ENCODE data around the gene UBE2K.
"Not testable (repeated sequence)": the region's sequence is repeated elsewhere in the genome, so short reads cannot be mapped to it uniquely, and the experiment has no call there.

The UBE2K gene, protein sequence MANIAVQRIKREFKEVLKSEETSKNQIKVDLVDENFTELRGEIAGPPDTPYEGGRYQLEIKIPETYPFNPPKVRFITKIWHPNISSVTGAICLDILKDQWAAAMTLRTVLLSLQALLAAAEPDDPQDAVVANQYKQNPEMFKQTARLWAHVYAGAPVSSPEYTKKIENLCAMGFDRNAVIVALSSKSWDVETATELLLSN

GRCh38 chr4:39697740-39698423, at the start of gene UBE2K:
TSS of gene UBE2K (plus strand) at chr4:39698136. CDS start at chr4:39698328, 192 bp downstream.
- Histone ChIP-seq H3K27me3 (ENCODE audit: insufficient read depth, low read length) (no peaks in the 10 kb centered on the region), H3K27ac (ENCODE audit: low read depth, low read length) (peak within 1 kb of the TSS; percentile 87), H3K4me3 (ENCODE audit: low read depth, low read length) (peak within 1 kb of the TSS; percentile 88), H2AFZ (ENCODE audit: low read length, unreplicated experiment) (peak within 1 kb of the TSS; percentile 99), H3K36me3 (ENCODE audit: insufficient read depth, low read length) (no peaks in the 10 kb centered on the region), H3K79me2 (ENCODE audit: control insufficient read depth, insufficient read depth, low read length, unreplicated experiment) (peaks cover 48% of the 10 kb centered on the region), H3K4me1 (ENCODE audit: control insufficient read depth, insufficient read depth, low read length, unreplicated experiment) (peaks cover 13% of the 10 kb centered on the region)

- Histone ChIP-seq H2AFZ (ENCODE audit: low read length, unreplicated experiment) (no peak overlapping the region), H3K27me3 (ENCODE audit: insufficient read depth, low read length) (no peaks in the 10 kb centered on the region), H3K36me3 (ENCODE audit: insufficient read depth, low read length) (no peaks in the 10 kb centered on the region), H3K79me2 (ENCODE audit: control insufficient read depth, insufficient read depth, low read length, unreplicated experiment) (no peaks in the 10 kb centered on the region), H3K4me3 (ENCODE audit: low read depth, low read length) (no peak overlapping the region), H3K4me1 (ENCODE audit: control insufficient read depth, insufficient read depth, low read length, unreplicated experiment) (no peaks in the 10 kb centered on the region), H3K27ac (ENCODE audit: low read depth, low read length) (no peak overlapping the region)
These were observed 49.7 kb upstream of the UBE2K start for GRCh38 chr4:39648213-39648612.

- H3K27me3 ChIP-seq (ENCODE audit: insufficient read depth, low read length), result no peaks in the 10 kb centered on the region
- no peaks in the 10 kb centered on the region for H3K36me3 ChIP-seq (ENCODE audit: insufficient read depth, low read length)
- H3K27ac ChIP-seq (ENCODE audit: low read depth, low read length), result no peak overlapping the region
- H3K4me3 ChIP-seq (ENCODE audit: low read depth, low read length), result no peak overlapping the region
- H3K4me1 ChIP-seq (ENCODE audit: control insufficient read depth, insufficient read depth, low read length, unreplicated experiment), result no peaks in the 10 kb centered on the region
- H2AFZ ChIP-seq (ENCODE audit: low read length, unreplicated experiment), result no peak overlapping the region
- no peaks in the 10 kb centered on the region for H3K79me2 ChIP-seq (ENCODE audit: control insufficient read depth, insufficient read depth, low read length, unreplicated experiment)
These were observed 48.9 kb upstream of the UBE2K start for GRCh38 chr4:39648827-39649558.

- H3K4me1 ChIP-seq (ENCODE audit: control insufficient read depth, insufficient read depth, low read length, unreplicated experiment), result no peaks in the 10 kb centered on the region
- H3K36me3 ChIP-seq (ENCODE audit: insufficient read depth, low read length), result no peaks in the 10 kb centered on the region
- H3K27ac ChIP-seq (ENCODE audit: low read depth, low read length), result no peak overlapping the region
- H3K4me3 ChIP-seq (ENCODE audit: low read depth, low read length), result no peak overlapping the region
- H3K79me2 ChIP-seq (ENCODE audit: control insufficient read depth, insufficient read depth, low read length, unreplicated experiment), result no peaks in the 10 kb centered on the region
- no peak overlapping the region for H2AFZ ChIP-seq (ENCODE audit: low read length, unreplicated experiment)
- H3K27me3 ChIP-seq (ENCODE audit: insufficient read depth, low read length), result no peaks in the 10 kb centered on the region
These were observed 48.2 kb upstream of the UBE2K start for GRCh38 chr4:39649639-39650265.

- not testable (repeated sequence) for H3K4me1 ChIP-seq (ENCODE audit: control insufficient read depth, insufficient read depth, low read length, unreplicated experiment); H3K36me3 ChIP-seq (ENCODE audit: insufficient read depth, low read length); H3K27ac ChIP-seq (ENCODE audit: low read depth, low read length); H3K4me3 ChIP-seq (ENCODE audit: low read depth, low read length); H2AFZ ChIP-seq (ENCODE audit: low read length, unreplicated experiment); H3K79me2 ChIP-seq (ENCODE audit: control insufficient read depth, insufficient read depth, low read length, unreplicated experiment); H3K27me3 ChIP-seq (ENCODE audit: insufficient read depth, low read length)
These were observed 46.4 kb upstream of the UBE2K start for GRCh38 chr4:39651586-39651985.

- Histone ChIP-seq H3K79me2 (ENCODE audit: control insufficient read depth, insufficient read depth, low read length, unreplicated experiment) (no peaks in the 10 kb centered on the region), H3K4me1 (ENCODE audit: control insufficient read depth, insufficient read depth, low read length, unreplicated experiment) (peaks cover 7% of the 10 kb centered on the region), H3K27ac (ENCODE audit: low read depth, low read length) (peak overlapping the region; percentile 79), H3K36me3 (ENCODE audit: insufficient read depth, low read length) (no peaks in the 10 kb centered on the region), H3K4me3 (ENCODE audit: low read depth, low read length) (no peak overlapping the region), H2AFZ (ENCODE audit: low read length, unreplicated experiment) (peak overlapping the region; percentile 19), H3K27me3 (ENCODE audit: insufficient read depth, low read length) (no peaks in the 10 kb centered on the region)
These were observed 42.7 kb upstream of the UBE2K start for GRCh38 chr4:39655211-39655610.

DNA sequence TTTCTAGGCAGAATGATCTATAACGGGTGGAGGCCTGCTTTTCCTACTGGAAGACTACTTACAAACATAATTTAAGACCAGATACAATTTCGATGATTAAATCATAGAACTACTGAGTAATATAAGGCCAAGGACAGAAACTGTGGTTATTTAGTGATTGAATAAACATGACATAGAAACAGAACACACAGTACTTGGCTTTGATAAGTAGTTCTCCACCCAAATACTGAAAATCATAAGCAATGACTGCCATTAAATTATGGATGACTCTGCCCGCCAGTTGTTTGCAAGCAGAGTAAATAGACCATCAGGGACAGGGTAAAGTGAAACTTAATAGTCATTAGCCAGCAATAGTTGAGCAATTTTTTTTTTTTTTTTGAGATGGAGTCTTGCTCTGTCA, 42.1 kb upstream of the UBE2K start:
- Histone ChIP-seq H3K79me2 (ENCODE audit: control insufficient read depth, insufficient read depth, low read length, unreplicated experiment) (no peaks in the 10 kb centered on the region), H2AFZ (ENCODE audit: low read length, unreplicated experiment) (peak overlapping the region; percentile 19), H3K27ac (ENCODE audit: low read depth, low read length) (peak overlapping the region; percentile 79), H3K36me3 (ENCODE audit: insufficient read depth, low read length) (no peaks in the 10 kb centered on the region), H3K4me1 (ENCODE audit: control insufficient read depth, insufficient read depth, low read length, unreplicated experiment) (peaks cover 7% of the 10 kb centered on the region), H3K4me3 (ENCODE audit: low read depth, low read length) (no peak overlapping the region), H3K27me3 (ENCODE audit: insufficient read depth, low read length) (no peaks in the 10 kb centered on the region)

GRCh38 chr4:39656638-39657037, 41.3 kb upstream of the UBE2K start:
- not testable (repeated sequence) for H3K36me3 ChIP-seq (ENCODE audit: insufficient read depth, low read length); H3K4me3 ChIP-seq (ENCODE audit: low read depth, low read length); H3K4me1 ChIP-seq (ENCODE audit: control insufficient read depth, insufficient read depth, low read length, unreplicated experiment); H2AFZ ChIP-seq (ENCODE audit: low read length, unreplicated experiment); H3K27ac ChIP-seq (ENCODE audit: low read depth, low read length); H3K27me3 ChIP-seq (ENCODE audit: insufficient read depth, low read length); H3K79me2 ChIP-seq (ENCODE audit: control insufficient read depth, insufficient read depth, low read length, unreplicated experiment)

- Histone ChIP-seq H3K4me1 (ENCODE audit: control insufficient read depth, insufficient read depth, low read length, unreplicated experiment) (peaks cover 7% of the 10 kb centered on the region), H3K27me3 (ENCODE audit: insufficient read depth, low read length) (no peaks in the 10 kb centered on the region), H2AFZ (ENCODE audit: low read length, unreplicated experiment) (no peak overlapping the region), H3K27ac (ENCODE audit: low read depth, low read length) (no peak overlapping the region), H3K36me3 (ENCODE audit: insufficient read depth, low read length) (no peaks in the 10 kb centered on the region), H3K4me3 (ENCODE audit: low read depth, low read length) (no peak overlapping the region), H3K79me2 (ENCODE audit: control insufficient read depth, insufficient read depth, low read length, unreplicated experiment) (no peaks in the 10 kb centered on the region)
These were observed 40.5 kb upstream of the UBE2K start for GRCh38 chr4:39657465-39657864.

DNA sequence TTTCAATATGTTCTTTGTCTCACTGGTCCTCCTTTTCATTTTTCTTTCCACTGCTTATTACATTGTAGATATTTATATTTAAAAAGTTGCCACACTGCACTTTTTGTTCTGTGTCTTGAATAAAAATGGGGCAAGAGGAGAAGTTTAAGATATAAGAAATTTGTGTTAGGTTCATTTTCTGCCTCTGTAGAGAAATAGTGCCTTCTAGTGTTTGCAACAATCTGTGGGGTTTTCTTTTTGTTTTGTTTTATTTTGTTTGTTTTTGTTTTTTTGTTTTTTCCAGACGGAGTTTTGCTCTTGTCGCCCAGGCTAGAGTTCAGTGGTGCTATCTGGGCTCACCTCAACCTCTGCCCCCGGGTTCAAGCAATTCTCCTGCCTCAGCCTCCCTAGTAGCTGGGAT, 39.2 kb upstream of the UBE2K start:
- no peaks in the 10 kb centered on the region for H3K36me3 ChIP-seq (ENCODE audit: insufficient read depth, low read length)
- no peaks in the 10 kb centered on the region for H3K27me3 ChIP-seq (ENCODE audit: insufficient read depth, low read length)

More for the DNA sequence above, 39.2 kb upstream of the UBE2K start:
- no peak overlapping the region for H3K27ac ChIP-seq (ENCODE audit: low read depth, low read length)
- H3K79me2 ChIP-seq (ENCODE audit: control insufficient read depth, insufficient read depth, low read length, unreplicated experiment), result no peaks in the 10 kb centered on the region
- H3K4me1 ChIP-seq (ENCODE audit: control insufficient read depth, insufficient read depth, low read length, unreplicated experiment), result peaks cover 7% of the 10 kb centered on the region
- H2AFZ ChIP-seq (ENCODE audit: low read length, unreplicated experiment), result no peak overlapping the region
- H3K4me3 ChIP-seq (ENCODE audit: low read depth, low read length), result no peak overlapping the region

All from ACC112 (cell line).